IPS-11a (cell line): ENCODE measurements around the gene REXO1.

Experiments used
- H3K4me3 ChIP-seq: one replicate; pipeline ENCODE4 v1.5.1; 2013; ENCODE audit warnings: low read depth, low read length, control low read depth

The REXO1 gene

DNA sequence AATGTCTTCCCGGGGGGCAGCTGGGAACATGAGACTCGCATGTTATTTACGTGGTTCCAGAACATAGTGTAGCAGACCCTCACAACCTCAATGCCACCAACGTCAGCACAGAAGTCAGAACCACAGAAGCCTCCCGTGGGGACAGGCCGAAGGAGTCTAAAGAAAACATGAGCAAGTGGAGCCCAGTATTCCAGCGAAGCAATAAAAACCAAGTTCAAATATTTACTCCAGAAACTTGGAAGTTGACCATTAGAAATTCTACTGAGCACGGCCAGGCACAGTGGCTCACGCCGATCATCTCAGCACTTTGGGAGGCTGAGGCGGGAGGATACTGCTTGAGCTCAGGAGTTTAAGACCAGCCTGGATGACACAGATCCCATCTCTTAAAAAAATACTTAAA, 18.3 kb downstream of the REXO1 start:
- no peak overlapping the region for H3K4me3 ChIP-seq

DNA sequence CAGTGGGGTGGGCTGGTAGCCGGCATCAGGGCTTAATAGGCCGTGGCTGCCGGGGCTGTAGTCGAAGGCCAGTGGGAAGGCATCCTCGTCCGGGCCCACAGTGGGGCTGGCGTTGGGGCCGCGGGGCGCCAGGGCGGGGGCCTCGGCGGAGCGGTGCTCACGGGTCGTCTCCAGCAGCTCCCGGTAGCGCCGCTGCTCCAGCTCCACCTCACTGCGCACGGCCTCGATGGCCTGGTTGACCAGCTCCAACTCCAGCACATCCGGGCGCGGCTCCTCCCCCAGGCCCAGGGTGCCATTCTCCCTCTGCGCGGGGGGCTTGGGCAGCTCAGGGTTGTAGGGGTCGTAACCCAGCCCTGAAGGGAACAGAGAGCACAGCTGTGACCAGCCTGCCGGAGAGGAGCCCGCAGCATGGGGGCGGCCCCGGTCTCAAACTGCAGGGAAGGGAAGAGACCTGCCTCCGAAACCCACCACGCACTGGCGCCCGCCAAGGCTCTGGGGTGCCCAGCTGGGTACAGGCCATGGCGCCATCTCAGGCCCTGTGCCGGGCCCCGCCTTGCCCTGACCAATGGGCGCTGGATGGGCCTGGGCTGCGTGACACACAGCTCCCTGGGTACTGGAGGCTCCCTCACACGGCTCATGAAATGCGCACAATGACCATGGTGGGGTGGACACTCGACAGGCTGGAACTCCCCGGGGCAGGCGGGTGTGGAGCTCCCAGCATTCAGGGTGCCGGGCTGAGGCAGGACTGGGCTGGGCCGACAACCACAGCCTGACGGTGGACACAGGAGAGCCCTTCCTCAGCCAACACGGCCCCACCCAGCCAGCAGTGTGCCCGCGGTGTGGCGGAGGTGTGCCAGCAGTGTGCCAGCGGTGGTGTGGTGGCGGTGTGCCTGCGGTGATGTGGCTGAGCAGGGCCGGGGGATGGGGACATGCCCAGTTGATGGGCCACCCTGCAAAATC, 19.7 kb downstream of the REXO1 start:
- H3K4me3 ChIP-seq: no peak overlapping the region

DNA sequence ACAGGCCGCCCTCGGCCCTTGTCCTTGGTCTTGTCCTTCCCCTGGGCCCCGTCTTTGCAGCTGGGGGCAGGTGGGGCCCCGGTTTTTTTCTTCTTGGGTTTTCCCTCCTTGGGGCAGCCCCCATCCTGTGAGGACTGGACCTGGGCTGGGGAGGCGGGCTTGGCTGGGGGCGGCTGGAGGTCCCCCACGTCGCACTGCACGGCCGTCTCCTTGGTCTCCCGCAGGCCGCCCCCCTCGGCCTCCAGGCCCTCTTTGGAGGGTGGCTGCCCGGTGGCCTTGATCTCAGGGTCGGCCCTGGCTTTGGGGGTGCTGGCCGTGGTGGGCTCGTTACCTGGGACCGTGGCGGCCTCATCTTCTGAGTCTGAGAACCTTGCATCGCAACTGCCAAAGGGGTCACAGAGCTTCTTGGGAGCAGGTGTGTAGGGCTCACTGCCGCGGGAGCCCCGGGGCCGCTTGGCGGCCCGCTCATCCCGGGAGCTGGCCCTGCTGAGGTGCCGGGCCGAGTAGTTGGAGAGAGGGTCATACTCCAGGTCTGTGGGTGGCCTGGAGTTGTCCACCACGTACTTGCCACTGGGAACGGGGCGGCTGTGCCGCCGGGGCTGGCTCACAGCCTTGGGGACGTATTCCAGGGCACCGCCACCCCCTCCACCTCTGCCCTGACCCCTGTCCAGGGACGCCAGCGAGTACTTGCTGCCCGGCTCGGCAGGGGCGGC, 20.6 kb downstream of the REXO1 start:
- H3K4me3 ChIP-seq: no peak overlapping the region

GRCh38 chr19:1826557-1827521, 21.4 kb downstream of the REXO1 start:
- H3K4me3 ChIP-seq: no peak overlapping the region

DNA sequence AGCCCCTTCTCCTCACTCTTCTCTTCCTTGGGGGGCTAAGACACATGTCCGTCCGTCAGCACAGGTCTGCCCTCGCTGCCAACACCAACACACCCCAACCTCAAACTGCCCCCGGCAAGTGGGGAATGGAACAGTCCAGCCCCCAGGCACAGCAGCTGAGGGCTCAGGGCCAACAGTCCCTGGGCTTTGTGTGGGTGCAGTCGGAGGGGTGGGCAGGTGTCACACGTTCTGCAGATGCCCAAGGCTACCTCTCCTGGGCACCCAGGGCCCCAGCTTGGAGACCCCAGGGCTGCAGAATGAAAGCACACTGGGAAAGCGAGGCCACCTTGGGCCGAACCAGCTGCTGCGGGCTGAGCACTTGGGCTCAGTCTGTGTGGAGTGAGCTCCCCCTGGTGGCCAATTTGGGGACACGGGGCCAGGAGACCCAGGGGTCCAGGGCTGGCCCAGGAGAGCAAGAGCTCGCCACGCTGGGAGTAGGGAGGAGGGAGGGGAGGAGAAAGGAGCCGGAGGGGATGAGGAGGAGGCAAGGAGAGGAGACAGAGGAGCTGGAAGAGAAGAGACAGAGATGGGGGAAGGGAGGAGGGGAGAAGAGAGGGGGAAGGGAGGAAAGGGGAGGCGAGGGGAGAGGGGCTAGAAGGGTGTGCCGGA, 22.2 kb downstream of the REXO1 start:
- H3K4me3 ChIP-seq: no peak overlapping the region

GRCh38 chr19:1824252-1824622, 24.0 kb downstream of the REXO1 start:
- H3K4me3 ChIP-seq: no peak overlapping the region

GRCh38 chr19:1823539-1824251, 24.6 kb downstream of the REXO1 start:
- no peak overlapping the region for H3K4me3 ChIP-seq

GRCh38 chr19:1823020-1823419, 25.3 kb downstream of the REXO1 start:
- no peak overlapping the region for H3K4me3 ChIP-seq

DNA sequence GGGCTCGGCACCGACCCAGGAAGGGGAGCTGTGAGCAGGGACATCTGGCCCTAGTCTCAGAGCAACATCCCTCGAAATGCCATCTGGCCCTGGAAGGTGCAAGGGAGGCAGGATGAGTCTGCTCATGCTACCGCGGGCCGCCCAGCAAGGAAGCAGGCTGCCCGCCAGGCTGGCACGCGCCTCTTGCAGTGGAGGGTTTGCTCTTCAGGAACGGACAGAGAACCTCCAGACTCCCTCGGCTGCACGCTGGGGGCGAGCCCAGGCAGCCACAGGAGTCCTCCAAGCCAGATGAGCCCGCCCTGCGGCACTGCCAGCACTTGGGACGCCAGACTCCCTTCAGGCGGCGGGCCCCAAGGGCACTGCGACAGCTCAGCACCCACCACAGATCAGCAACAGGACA, 26.1 kb downstream of the REXO1 start:
- H3K4me3 ChIP-seq: no peak overlapping the region

- no peak overlapping the region for H3K4me3 ChIP-seq
These were observed 28.7 kb downstream of the REXO1 start for GRCh38 chr19:1819341-1820255.

GRCh38 chr19:1818549-1819195, 29.6 kb downstream of the REXO1 start:
- H3K4me3 ChIP-seq: no peak overlapping the region

- H3K4me3 ChIP-seq: no peak overlapping the region
These were observed 30.6 kb downstream of the REXO1 start for GRCh38 chr19:1817553-1818179.

- no peak overlapping the region for H3K4me3 ChIP-seq
These were observed 31.6 kb downstream of the REXO1 start for GRCh38 chr19:1816530-1817298.

DNA sequence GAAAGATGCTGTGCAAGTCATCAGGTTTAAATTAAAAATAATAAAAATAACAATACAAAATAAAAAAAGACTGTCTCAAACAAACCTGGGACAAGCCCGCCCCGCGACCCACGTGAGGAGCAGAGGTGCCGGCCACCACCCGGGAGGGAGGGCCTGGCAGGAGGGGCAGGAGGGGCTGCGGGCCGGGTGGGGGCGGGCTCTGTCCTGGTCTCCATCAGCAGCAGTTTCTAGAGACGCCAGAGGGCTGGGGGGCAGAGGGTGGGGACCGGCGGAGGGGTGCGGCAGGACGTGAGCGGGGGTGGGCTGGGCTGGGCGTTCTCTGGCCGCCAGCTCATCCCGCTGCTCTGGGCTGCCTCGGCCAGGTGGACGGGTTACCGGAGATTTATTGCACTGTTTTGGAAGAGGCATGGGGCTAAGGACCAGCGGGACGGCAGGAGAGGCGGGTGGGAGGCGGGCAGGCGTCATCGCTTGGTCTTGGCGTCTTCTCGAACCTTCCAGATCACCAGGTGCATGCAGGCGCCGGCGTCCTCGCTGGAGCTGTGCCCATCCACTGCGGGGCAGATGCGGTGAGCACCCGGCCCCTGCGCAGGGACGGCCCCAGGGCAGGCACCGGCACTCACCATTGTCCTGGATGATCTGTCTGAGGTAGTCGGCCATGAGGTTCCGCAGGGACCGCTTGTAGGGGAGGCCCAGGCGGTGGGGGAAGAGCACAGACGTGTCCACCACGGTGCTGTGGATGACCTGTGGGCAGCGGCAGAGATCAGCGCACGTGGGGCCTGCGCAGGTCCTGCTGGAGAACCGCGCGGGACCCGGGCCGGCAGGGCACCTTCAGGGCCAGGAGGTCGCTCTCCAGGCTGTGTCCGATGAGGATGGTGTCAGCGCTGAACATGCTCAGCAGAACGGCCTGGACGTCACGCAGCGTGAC, 32.4 kb downstream of the REXO1 start:
- no peak overlapping the region for H3K4me3 ChIP-seq

DNA sequence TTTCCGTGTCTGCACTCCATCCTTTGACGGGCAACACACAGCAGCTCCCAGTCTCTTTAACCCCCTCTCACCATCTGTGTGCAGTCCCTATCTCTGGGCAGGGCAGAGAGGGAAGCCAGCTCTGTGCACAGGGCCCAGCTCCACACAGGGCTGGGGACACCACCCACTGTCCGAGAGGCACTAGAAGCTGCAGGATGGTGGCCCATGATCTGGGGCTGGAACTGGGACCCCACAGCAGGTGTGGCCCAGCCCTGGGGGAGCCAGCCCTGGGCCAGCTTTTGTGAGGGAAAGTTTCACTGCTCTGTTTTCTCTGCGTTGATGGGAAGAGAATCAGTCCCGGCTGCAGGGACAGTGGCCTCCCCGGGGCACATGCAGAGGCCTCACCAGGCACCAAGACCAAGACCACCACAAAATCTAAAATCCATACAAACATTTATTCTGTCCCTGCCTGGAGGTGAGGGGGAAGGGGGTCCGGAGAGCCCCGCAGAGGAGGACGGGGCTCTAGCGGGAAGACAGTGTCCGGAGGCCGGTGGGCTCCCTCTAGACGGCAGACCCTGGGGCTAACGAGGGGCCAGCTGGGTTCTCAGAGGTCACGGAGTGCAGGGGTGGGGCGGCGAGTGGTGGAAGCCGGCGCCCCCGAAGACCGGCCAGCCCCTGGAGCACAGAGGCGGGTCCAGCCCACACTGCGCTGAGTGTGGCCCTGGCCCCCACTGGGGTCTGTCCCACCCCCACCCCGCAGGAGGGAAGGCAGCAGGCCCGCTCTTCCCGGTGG, 33.3 kb downstream of the REXO1 start:
- H3K4me3 ChIP-seq: no peak overlapping the region
